ENCODE data around the gene GIPC2.

GIPC2 gene

DNA sequence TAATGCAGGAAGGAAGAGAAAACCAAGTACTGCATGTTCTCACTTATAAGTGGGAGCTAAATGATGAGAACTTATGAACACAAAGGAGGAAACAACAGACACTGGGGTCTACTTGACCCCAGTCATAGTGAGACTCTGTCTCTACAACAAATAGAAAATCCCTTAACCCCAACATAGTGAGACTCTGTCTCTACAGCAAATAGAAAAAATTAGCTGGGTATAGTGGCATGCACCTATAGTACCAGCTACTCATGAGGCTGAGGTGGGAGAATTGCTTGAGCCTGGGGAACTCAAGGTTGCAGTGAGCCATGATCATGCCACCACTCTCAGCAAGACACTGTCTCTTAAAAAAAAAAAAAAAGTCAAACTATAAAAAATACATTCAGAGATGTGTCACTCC, 42.7 kb downstream of the GIPC2 start:
- no peak for DNase-seq (ENCODE audit: low read depth in 1 of 2, low spot score in 1 of 2)
- Histone ChIP-seq H3K27ac (replicated peaks) (no peak overlapping the region), H3K27me3 (ENCODE audit: insufficient read depth, poor library complexity, severe bottlenecking) (no peaks in the 10 kb centered on the region), H3K4me3 (replicated peaks; ENCODE audit: insufficient read depth, low read length) (no peak overlapping the region)
- TF ChIP-seq, protein P1, sequence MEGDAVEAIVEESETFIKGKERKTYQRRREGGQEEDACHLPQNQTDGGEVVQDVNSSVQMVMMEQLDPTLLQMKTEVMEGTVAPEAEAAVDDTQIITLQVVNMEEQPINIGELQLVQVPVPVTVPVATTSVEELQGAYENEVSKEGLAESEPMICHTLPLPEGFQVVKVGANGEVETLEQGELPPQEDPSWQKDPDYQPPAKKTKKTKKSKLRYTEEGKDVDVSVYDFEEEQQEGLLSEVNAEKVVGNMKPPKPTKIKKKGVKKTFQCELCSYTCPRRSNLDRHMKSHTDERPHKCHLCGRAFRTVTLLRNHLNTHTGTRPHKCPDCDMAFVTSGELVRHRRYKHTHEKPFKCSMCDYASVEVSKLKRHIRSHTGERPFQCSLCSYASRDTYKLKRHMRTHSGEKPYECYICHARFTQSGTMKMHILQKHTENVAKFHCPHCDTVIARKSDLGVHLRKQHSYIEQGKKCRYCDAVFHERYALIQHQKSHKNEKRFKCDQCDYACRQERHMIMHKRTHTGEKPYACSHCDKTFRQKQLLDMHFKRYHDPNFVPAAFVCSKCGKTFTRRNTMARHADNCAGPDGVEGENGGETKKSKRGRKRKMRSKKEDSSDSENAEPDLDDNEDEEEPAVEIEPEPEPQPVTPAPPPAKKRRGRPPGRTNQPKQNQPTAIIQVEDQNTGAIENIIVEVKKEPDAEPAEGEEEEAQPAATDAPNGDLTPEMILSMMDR (IDR thresholded peaks at IDR 0.05; ENCODE audit: insufficient read depth, low read length), result no peak

DNA sequence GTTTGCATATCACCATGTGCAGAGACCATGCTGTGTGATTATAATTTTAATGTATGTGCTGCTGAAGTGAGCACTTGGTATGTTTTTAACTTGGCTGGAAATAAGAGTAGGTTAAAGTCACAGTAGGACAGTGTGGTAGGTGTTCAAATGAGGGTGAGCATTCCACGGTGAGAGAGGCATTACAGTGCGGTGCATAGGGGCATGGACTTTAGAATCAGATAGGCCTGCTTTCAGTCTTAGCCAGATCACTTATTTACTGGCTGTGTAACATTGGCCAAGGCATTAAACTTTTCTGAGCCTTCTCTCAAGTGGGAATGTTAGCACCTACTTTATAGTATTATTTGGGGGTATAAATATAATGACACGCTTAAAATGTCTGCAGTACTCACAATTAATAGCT, 43.2 kb downstream of the GIPC2 start:
- DNase-seq (ENCODE audit: low read depth in 1 of 2, low spot score in 1 of 2), result no peak
- H3K4me3 ChIP-seq (replicated peaks; ENCODE audit: insufficient read depth, low read length), result no peak overlapping the region
- H3K27me3 ChIP-seq (ENCODE audit: insufficient read depth, poor library complexity, severe bottlenecking), result no peaks in the 10 kb centered on the region
- TF ChIP-seq GABPA (IDR thresholded peaks at IDR 0.05; ENCODE audit: low read depth), result no peak
- no peak for TF ChIP-seq POLR2AphosphoS5 (IDR thresholded peaks at IDR 0.05; ENCODE audit: low read depth)
- TF ChIP-seq, protein P1 (IDR thresholded peaks at IDR 0.05; ENCODE audit: insufficient read depth, low read length), result no peak
- TF ChIP-seq SPI1 (IDR thresholded peaks at IDR 0.05; ENCODE audit: borderline replicate concordance, low read depth), result no peak
- TF ChIP-seq, protein P2, sequence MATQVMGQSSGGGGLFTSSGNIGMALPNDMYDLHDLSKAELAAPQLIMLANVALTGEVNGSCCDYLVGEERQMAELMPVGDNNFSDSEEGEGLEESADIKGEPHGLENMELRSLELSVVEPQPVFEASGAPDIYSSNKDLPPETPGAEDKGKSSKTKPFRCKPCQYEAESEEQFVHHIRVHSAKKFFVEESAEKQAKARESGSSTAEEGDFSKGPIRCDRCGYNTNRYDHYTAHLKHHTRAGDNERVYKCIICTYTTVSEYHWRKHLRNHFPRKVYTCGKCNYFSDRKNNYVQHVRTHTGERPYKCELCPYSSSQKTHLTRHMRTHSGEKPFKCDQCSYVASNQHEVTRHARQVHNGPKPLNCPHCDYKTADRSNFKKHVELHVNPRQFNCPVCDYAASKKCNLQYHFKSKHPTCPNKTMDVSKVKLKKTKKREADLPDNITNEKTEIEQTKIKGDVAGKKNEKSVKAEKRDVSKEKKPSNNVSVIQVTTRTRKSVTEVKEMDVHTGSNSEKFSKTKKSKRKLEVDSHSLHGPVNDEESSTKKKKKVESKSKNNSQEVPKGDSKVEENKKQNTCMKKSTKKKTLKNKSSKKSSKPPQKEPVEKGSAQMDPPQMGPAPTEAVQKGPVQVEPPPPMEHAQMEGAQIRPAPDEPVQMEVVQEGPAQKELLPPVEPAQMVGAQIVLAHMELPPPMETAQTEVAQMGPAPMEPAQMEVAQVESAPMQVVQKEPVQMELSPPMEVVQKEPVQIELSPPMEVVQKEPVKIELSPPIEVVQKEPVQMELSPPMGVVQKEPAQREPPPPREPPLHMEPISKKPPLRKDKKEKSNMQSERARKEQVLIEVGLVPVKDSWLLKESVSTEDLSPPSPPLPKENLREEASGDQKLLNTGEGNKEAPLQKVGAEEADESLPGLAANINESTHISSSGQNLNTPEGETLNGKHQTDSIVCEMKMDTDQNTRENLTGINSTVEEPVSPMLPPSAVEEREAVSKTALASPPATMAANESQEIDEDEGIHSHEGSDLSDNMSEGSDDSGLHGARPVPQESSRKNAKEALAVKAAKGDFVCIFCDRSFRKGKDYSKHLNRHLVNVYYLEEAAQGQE (IDR thresholded peaks at IDR 0.05; ENCODE audit: insufficient replicate concordance, low read depth), result no peak
- H3K27ac ChIP-seq (replicated peaks), result no peak overlapping the region

DNA sequence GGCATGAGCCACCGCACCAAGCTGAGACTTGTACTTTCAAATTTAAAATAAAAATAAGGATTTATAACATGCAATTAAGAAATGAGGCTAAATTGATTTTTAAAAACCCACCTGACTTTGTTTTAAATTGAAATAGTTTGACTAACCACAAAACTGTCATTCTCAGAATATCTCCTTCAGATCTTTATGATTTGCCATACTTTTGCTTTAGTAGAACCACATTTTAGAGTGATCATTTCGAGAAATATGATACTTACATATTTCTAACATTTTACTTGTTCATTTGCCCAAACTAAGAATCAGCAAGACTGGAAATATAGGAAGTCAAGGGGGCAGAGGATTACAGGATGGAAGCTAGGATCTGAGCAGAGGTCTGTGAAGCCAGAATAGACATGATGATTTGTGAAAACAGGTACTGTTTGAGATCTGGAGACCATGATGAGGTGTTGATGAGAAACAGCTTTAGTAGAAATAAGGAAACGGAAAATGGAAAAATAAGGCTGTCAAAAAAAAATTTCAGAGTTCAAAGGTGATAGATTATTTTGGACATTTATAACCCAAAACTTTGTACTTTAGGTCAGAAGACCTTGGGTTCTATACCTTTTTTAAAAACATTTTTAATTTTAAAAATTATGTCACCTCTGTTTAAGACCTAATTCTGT, 44.8 kb downstream of the GIPC2 start:
- no peak for TF ChIP-seq POLR2AphosphoS5 (IDR thresholded peaks at IDR 0.05; ENCODE audit: low read depth)
- TF ChIP-seq, protein P2 (IDR thresholded peaks at IDR 0.05; ENCODE audit: insufficient replicate concordance, low read depth), result no peak
- TF ChIP-seq SPI1 (IDR thresholded peaks at IDR 0.05; ENCODE audit: borderline replicate concordance, low read depth), result no peak
- no peak for TF ChIP-seq GABPA (IDR thresholded peaks at IDR 0.05; ENCODE audit: low read depth)
- TF ChIP-seq, protein P1 (IDR thresholded peaks at IDR 0.05; ENCODE audit: insufficient read depth, low read length), result no peak
- Histone ChIP-seq H3K27me3 (ENCODE audit: insufficient read depth, poor library complexity, severe bottlenecking) (no peaks in the 10 kb centered on the region), H3K27ac (replicated peaks) (no peak overlapping the region), H3K4me3 (replicated peaks; ENCODE audit: insufficient read depth, low read length) (no peak overlapping the region)
- no peak for DNase-seq (ENCODE audit: low read depth in 1 of 2, low spot score in 1 of 2)

DNA sequence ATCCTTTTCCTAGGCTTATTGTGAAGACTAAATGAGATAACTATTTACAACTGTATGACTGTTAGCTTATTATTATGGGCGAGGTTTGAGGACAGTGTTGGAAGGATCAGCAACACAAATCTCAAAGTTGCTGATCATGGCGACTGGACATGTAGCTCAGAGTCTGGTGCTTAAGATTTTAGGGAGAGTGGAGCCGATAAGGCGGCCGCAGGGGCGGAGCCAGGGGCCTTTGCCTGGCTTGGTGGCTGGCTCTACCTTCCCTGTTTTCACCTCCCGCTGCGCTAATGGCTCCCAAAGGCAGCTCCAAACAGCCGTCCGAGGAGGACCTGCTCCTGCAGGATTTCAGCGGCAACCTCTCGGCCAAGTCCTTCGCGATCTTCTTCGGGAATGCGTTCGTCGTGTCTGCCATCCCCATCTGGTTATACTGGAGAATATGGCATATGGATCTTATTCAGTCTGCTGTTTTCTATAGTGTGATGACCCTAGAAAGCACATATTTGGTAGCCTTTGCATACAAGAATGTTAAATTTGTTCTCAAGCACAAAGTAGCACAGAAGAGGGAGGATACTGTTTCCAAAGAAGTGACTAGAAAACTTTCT, 45.5 kb downstream of the GIPC2 start:
- H3K27ac ChIP-seq (replicated peaks), result no peak overlapping the region
- H3K27me3 ChIP-seq (ENCODE audit: insufficient read depth, poor library complexity, severe bottlenecking), result no peaks in the 10 kb centered on the region
- DNase-seq (ENCODE audit: low read depth in 1 of 2, low spot score in 1 of 2), result no peak
- H3K4me3 ChIP-seq (replicated peaks; ENCODE audit: insufficient read depth, low read length), result no peak overlapping the region
- TF ChIP-seq POLR2AphosphoS5 (IDR thresholded peaks at IDR 0.05; ENCODE audit: low read depth) (no peak), SPI1 (IDR thresholded peaks at IDR 0.05; ENCODE audit: borderline replicate concordance, low read depth) (no peak), GABPA (IDR thresholded peaks at IDR 0.05; ENCODE audit: low read depth) (no peak)
- TF ChIP-seq, protein P2 (IDR thresholded peaks at IDR 0.05; ENCODE audit: insufficient replicate concordance, low read depth), result no peak
- TF ChIP-seq, protein P1 (IDR thresholded peaks at IDR 0.05; ENCODE audit: insufficient read depth, low read length), result no peak
